GM12801 (cell line): ENCODE results near the gene SFXN4.

ENCODE experiments used
- CTCF ChIP-seq: IDR thresholded peaks from one replicate; pipeline ENCODE4 v1.5.1; 2011; ENCODE audit warnings: control low read depth; ENCODE audit not compliant: insufficient read length; ENCODE audit errors: extremely low read depth

The SFXN4 gene

GRCh38 chr10:119119400-119119799 lies 46.1 kb downstream of the SFXN4 start:
- TF ChIP-seq CTCF = no peak

GRCh38 chr10:119118231-119118630 lies 47.3 kb downstream of the SFXN4 start:
- TF ChIP-seq CTCF = no peak

GRCh38 chr10:119116326-119116951 lies 49.1 kb downstream of the SFXN4 start:
- no peak for TF ChIP-seq CTCF

GRCh38 chr10:119115926-119116325 lies 49.6 kb downstream of the SFXN4 start:
- no peak for TF ChIP-seq CTCF

- no peak for TF ChIP-seq CTCF
Observed at GRCh38 chr10:119113751-119114732, 51.5 kb downstream of the SFXN4 start.

- TF ChIP-seq CTCF = no peak
Observed at GRCh38 chr10:119112056-119112455, 53.5 kb downstream of the SFXN4 start.

- TF ChIP-seq CTCF = no peak
Observed at GRCh38 chr10:119105155-119105554, 60.4 kb downstream of the SFXN4 start.
